Measurements from ENCODE around the gene SASH1. TPM values are rescaled to one million over a fixed set of nuclear protein-coding genes. Genes with fewer than 3 reads are reported as not detected.

Gene SASH1
- total RNA-seq, 1 experiment from 2014 or later: 11.7 TPM

DNA sequence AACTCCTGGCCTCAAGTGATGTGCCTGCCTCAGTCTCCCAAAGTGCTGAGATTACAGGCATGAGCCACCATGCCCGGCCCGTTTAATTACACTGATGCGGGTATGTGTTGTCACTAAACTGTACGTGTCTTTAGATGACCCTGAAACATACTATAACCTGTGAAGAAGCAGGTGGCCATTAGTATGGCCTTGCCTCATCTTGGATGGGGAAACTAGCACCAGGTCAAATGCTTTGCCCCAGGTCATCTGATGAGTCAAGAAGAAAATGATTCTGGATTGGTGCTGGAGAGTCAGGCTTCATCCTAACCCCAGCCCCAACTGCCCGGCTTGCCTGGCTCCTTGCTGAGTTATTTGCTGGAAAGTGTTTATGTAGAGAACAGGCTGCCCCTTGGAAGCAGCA, 2.9 kb upstream of the SASH1 start:
- no peak for DNase-seq (ENCODE audit: low read depth, low spot score)

More for the DNA sequence above, 2.9 kb upstream of the SASH1 start:
- Histone ChIP-seq H3K4me1 (ENCODE audit: control insufficient read depth in 1 of 2, insufficient read depth in 2 of 2, low read length in 2 of 2) (peaks cover 9 to 28% of the 10 kb centered on the region in 2 experiments), H3K27me3 (ENCODE audit: insufficient read depth, low read length) (no peaks in the 10 kb centered on the region), H4K20me1 (ENCODE audit: insufficient read depth) (0 out of 2 replicates have a peak, but pooled peaks cover 3% of the 10 kb centered on the region), H3K27ac (ENCODE audit: low read depth, low read length) (no peak overlapping the region), H3K9ac (ENCODE audit: low read length) (no peak overlapping the region), H3K9me2 (ENCODE audit: insufficient read depth) (no peaks in the 10 kb centered on the region), H3K79me2 (ENCODE audit: insufficient read depth, low read length) (no peaks in the 10 kb centered on the region; the same call in 1 of the 2 replicates), H3K4me3 (replicated peaks in 1 of 2; ENCODE audit: low read depth in 1 of 2, low read length in 2 of 2) (no peak overlapping the region), H3K9me3 (ENCODE audit: control insufficient read depth in 1 of 2, insufficient read depth in 1 of 2, low read depth in 1 of 2, low read length in 2 of 2) (no peaks in the 10 kb centered on the region), H2AFZ (ENCODE audit: low read depth, low read length, poor library complexity, severe bottlenecking) (no peak overlapping the region), H3K36me3 (ENCODE audit: control insufficient read depth in 1 of 2, insufficient read depth in 2 of 2, low read length in 2 of 2) (no peaks in the 10 kb centered on the region), H3K4me2 (ENCODE audit: low read length) (no peak overlapping the region)
- ChIA-PET RAD21 (ENCODE audit: low non-redundant PET in 1 of 2, low total read pairs in 2 of 2, uncharacterized antibody in 2 of 2, unreplicated experiment in 2 of 2) (no interaction called here), CTCF (no interaction called here), POLR2A (no interaction called here)
- TF ChIP-seq FOSL1 (IDR thresholded peaks at IDR 0.05; ENCODE audit: low read depth) (no peak), ATF3 (IDR thresholded peaks at IDR 0.05) (no peak), EZH2 (IDR thresholded peaks at IDR 0.05) (no peak), EZH2phosphoT487 (IDR thresholded peaks at IDR 0.05; ENCODE audit: borderline replicate concordance) (no peak), SRF (IDR thresholded peaks at IDR 0.05; ENCODE audit: low read depth) (no peak), RAD21 (IDR thresholded peaks at IDR 0.05; ENCODE audit: low read depth) (no peak), POLR2AphosphoS5 (IDR thresholded peaks at IDR 0.05; ENCODE audit: low read depth, low read length) (no peak), EGR1 (IDR thresholded peaks at IDR 0.05; ENCODE audit: low read depth) (no peak), CEBPB (IDR thresholded peaks at IDR 0.05; ENCODE audit: low read depth) (no peak), ZFX (IDR thresholded peaks at IDR 0.05) (no peak), SIN3A (IDR thresholded peaks at IDR 0.05; ENCODE audit: low read depth) (no peak)
- TF ChIP-seq, protein P1, sequence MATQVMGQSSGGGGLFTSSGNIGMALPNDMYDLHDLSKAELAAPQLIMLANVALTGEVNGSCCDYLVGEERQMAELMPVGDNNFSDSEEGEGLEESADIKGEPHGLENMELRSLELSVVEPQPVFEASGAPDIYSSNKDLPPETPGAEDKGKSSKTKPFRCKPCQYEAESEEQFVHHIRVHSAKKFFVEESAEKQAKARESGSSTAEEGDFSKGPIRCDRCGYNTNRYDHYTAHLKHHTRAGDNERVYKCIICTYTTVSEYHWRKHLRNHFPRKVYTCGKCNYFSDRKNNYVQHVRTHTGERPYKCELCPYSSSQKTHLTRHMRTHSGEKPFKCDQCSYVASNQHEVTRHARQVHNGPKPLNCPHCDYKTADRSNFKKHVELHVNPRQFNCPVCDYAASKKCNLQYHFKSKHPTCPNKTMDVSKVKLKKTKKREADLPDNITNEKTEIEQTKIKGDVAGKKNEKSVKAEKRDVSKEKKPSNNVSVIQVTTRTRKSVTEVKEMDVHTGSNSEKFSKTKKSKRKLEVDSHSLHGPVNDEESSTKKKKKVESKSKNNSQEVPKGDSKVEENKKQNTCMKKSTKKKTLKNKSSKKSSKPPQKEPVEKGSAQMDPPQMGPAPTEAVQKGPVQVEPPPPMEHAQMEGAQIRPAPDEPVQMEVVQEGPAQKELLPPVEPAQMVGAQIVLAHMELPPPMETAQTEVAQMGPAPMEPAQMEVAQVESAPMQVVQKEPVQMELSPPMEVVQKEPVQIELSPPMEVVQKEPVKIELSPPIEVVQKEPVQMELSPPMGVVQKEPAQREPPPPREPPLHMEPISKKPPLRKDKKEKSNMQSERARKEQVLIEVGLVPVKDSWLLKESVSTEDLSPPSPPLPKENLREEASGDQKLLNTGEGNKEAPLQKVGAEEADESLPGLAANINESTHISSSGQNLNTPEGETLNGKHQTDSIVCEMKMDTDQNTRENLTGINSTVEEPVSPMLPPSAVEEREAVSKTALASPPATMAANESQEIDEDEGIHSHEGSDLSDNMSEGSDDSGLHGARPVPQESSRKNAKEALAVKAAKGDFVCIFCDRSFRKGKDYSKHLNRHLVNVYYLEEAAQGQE (IDR thresholded peaks at IDR 0.05; ENCODE audit: low read depth): no peak
- BruUV-seq (replicated peaks): no TSS peak
- intact Hi-C loops (cut with micrococcal nuclease): no loop called here
- ATAC-seq: no peak
